ENCODE results near the gene YPEL3.

DNA sequence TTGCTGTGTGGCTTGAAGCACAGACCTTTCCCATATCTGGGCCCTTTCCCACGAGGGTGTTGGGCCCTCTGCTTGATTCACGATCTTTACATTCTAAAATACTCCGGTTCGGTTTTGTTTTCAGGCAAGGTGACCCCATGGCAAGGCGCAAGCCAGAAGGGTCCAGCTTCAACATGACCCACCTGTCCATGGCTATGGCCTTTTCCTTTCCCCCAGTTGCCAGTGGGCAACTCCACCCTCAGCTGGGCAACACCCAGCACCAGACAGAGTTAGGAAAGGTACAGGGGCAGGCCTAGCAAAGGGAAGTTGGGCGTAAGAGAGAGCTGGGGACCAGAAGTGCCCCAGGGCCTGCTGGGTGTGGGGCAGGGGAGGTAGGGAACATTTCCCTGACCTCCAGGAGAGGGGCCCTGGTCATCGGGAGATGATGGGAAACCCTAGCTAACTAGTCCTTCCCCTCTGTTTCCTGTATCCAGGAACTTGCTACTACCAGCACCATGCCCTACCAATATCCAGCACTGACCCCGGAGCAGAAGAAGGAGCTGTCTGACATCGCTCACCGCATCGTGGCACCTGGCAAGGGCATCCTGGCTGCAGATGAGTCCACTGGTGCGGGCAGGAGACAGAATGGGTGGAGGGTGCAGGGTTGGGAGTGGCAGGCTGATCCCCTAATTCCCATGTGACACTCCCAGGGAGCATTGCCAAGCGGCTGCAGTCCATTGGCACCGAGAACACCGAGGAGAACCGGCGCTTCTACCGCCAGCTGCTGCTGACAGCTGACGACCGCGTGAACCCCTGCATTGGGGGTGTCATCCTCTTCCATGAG lies 29.0 kb downstream of the YPEL3 start:
- TF ChIP-seq BHLHE40 (IDR thresholded peaks at IDR 0.05; ENCODE audit: low read depth, low read length) (no peak), JUN (IDR thresholded peaks at IDR 0.05) (no peak), CTCF (IDR thresholded peaks at IDR 0.05) (no peak), ESRRA (IDR thresholded peaks at IDR 0.05; ENCODE audit: borderline replicate concordance, low read length) (no peak), POLR2A (IDR thresholded peaks at IDR 0.05; ENCODE audit: low read length) (no peak)
- TF ChIP-seq, protein P1, sequence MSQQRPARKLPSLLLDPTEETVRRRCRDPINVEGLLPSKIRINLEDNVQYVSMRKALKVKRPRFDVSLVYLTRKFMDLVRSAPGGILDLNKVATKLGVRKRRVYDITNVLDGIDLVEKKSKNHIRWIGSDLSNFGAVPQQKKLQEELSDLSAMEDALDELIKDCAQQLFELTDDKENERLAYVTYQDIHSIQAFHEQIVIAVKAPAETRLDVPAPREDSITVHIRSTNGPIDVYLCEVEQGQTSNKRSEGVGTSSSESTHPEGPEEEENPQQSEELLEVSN (IDR thresholded peaks at IDR 0.05; ENCODE audit: borderline replicate concordance, low read depth): no peak
- TF ChIP-seq, protein P2, sequence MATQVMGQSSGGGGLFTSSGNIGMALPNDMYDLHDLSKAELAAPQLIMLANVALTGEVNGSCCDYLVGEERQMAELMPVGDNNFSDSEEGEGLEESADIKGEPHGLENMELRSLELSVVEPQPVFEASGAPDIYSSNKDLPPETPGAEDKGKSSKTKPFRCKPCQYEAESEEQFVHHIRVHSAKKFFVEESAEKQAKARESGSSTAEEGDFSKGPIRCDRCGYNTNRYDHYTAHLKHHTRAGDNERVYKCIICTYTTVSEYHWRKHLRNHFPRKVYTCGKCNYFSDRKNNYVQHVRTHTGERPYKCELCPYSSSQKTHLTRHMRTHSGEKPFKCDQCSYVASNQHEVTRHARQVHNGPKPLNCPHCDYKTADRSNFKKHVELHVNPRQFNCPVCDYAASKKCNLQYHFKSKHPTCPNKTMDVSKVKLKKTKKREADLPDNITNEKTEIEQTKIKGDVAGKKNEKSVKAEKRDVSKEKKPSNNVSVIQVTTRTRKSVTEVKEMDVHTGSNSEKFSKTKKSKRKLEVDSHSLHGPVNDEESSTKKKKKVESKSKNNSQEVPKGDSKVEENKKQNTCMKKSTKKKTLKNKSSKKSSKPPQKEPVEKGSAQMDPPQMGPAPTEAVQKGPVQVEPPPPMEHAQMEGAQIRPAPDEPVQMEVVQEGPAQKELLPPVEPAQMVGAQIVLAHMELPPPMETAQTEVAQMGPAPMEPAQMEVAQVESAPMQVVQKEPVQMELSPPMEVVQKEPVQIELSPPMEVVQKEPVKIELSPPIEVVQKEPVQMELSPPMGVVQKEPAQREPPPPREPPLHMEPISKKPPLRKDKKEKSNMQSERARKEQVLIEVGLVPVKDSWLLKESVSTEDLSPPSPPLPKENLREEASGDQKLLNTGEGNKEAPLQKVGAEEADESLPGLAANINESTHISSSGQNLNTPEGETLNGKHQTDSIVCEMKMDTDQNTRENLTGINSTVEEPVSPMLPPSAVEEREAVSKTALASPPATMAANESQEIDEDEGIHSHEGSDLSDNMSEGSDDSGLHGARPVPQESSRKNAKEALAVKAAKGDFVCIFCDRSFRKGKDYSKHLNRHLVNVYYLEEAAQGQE (IDR thresholded peaks at IDR 0.05): no peak

Data from A549 (cell line).